H1 (cell line): ENCODE measurements around the gene CUL4A. TPM values are rescaled to one million over a fixed set of nuclear protein-coding genes. Genes with fewer than 3 reads are reported as not detected.

ENCODE experiments used
- CTCF ChIA-PET: fragments of 300-600 bp; sonication (Branson Sonifier 250); formaldehyde crosslinking; loops from one replicate; lab custom pipeline; 2021; ENCODE audit not compliant: partially characterized antibody; lab: Charles Lee
- POLR2A ChIA-PET: fragments of 300-600 bp; sonication (Branson Sonifier 250); formaldehyde crosslinking; loops from one replicate; lab custom pipeline; 2021; ENCODE audit warnings: inconsistent platforms; ENCODE audit not compliant: partially characterized antibody; lab: Charles Lee
- DNase-seq, 2 experiments: peaks; one replicate each; pipeline versions ENCODE4 v3.0.0 to v3.0.0-alpha.2; 2010 to 2022; ENCODE audit warnings: low spot score in 2 of 2, low read depth in 1 of 2, mixed read lengths in 1 of 2
- FAIRE-seq: peaks from 2 replicates; lab custom pipeline; 2011; peaks lifted over from hg19 to GRCh38; lab: Jason Lieb, UNC
- H2AFZ ChIP-seq: 2 replicates; pipeline ENCODE4 v1.8.1; 2012; ENCODE audit warnings: low read length, inconsistent platforms
- H2AK5ac ChIP-seq: 2 replicates; pipeline ENCODE4 v1.6.1; 2013; ENCODE audit warnings: low read depth, low read length
- H2BK120ac ChIP-seq: replicated peaks from 2 replicates; pipeline ENCODE3; 2013; ENCODE audit warnings: low read depth, low read length, inconsistent platforms
- H2BK12ac ChIP-seq: 2 replicates; pipeline ENCODE4 v1.6.1; 2013; ENCODE audit warnings: low read depth, low read length
- H2BK15ac ChIP-seq: 2 replicates; pipeline ENCODE4 v1.6.1; 2013; ENCODE audit warnings: low read length
- H2BK20ac ChIP-seq: 2 replicates; pipeline ENCODE4 v1.6.1; 2013; ENCODE audit warnings: low read length
- H2BK5ac ChIP-seq: 2 replicates; pipeline ENCODE4 v1.6.1; 2013; ENCODE audit warnings: low read depth, low read length
- H3K14ac ChIP-seq: 2 replicates; pipeline ENCODE4 v1.6.1; 2013; ENCODE audit warnings: inconsistent platforms; ENCODE audit not compliant: insufficient read length
- H3K18ac ChIP-seq: 2 replicates; pipeline ENCODE4 v1.6.1; 2013; ENCODE audit warnings: low read length; ENCODE audit errors: extremely low read depth
- H3K23ac ChIP-seq: 2 replicates; pipeline ENCODE4 v1.6.1; 2013; ENCODE audit warnings: inconsistent platforms; ENCODE audit not compliant: insufficient read length
- H3K23me2 ChIP-seq: 2 replicates; pipeline ENCODE4 v1.6.1; 2013; ENCODE audit warnings: low read depth, low read length
- H3K27ac ChIP-seq: 2 replicates; pipeline ENCODE4 v1.6.1; 2011; ENCODE audit warnings: low read depth, low read length, inconsistent platforms
- H3K27me3 ChIP-seq, 4 experiments: replicated peaks in 1 of 4; 1 replicate in 1 of 4; 2 replicates in 3 of 4; pipeline versions ENCODE4 v1.6.1 to v1.8.1; 2011 to 2013; ENCODE audit warnings: low read length in 3 of 4, mild to moderate bottlenecking in 3 of 4, inconsistent platforms in 2 of 4, mixed read lengths in 2 of 4, moderate library complexity in 1 of 4; ENCODE audit not compliant: control insufficient read depth in 3 of 4, insufficient read depth in 3 of 4; ENCODE audit errors: extremely low read depth in 1 of 4
- H3K36me3 ChIP-seq, 4 experiments: 2 replicates each; pipeline versions ENCODE4 v1.6.1 to v1.8.1; 2011 to 2013; ENCODE audit warnings: mild to moderate bottlenecking in 4 of 4, low read length in 3 of 4, moderate library complexity in 2 of 4, control low read depth in 1 of 4, inconsistent platforms in 1 of 4; ENCODE audit not compliant: insufficient read depth in 4 of 4, control insufficient read depth in 2 of 4
- H3K4ac ChIP-seq: replicated peaks from 2 replicates; pipeline ENCODE3; 2013; ENCODE audit warnings: low read length, low read depth, mixed read lengths, inconsistent platforms; ENCODE audit not compliant: insufficient read length
- H3K4me1 ChIP-seq, 4 experiments: replicated peaks in 1 of 4; 1 replicate in 1 of 4; 2 replicates in 3 of 4; pipeline versions ENCODE4 v1.6.1 to v1.8.1; 2011 to 2013; ENCODE audit warnings: low read length in 3 of 4, inconsistent platforms in 2 of 4, mixed read lengths in 1 of 4; ENCODE audit not compliant: insufficient read depth in 4 of 4, control insufficient read depth in 3 of 4
- H3K4me2 ChIP-seq, 2 experiments: 2 replicates each; pipeline versions ENCODE4 v1.6.1 to v1.8.1; 2011 to 2013; ENCODE audit warnings: low read depth in 2 of 2, low read length in 2 of 2, control low read depth in 1 of 2, inconsistent platforms in 1 of 2, mild to moderate bottlenecking in 1 of 2; ENCODE audit not compliant: insufficient read depth in 1 of 2
- H3K4me3 ChIP-seq, 4 experiments: fragments of 200-600, 300-600 bp in 1 of 4; sonication (generic), shearing (Covaris generic), sonication (Bioruptor Twin) in 1 of 4; 2 replicates each; pipeline versions ENCODE4 v1.5.1 to v1.8.1; 2011 to 2016; ENCODE audit warnings: low read length in 4 of 4, low read depth in 3 of 4, control low read depth in 2 of 4, inconsistent platforms in 2 of 4, mild to moderate bottlenecking in 2 of 4, mixed read lengths in 1 of 4, moderate library complexity in 1 of 4; ENCODE audit not compliant: insufficient read depth in 2 of 4; ENCODE audit errors: extremely low read depth in 1 of 4
- H3K56ac ChIP-seq: replicated peaks from 2 replicates; pipeline ENCODE3; 2013; ENCODE audit warnings: low read depth, mild to moderate bottlenecking, mixed read lengths, low read length, inconsistent platforms; ENCODE audit not compliant: insufficient read length
- H3K79me1 ChIP-seq: 2 replicates; pipeline ENCODE4 v1.6.1; 2013; ENCODE audit warnings: low read depth, low read length, control low read depth
- H3K79me2 ChIP-seq, 2 experiments: 2 replicates each; pipeline versions ENCODE4 v1.6.1 to v1.8.1; 2012 to 2013; ENCODE audit warnings: low read length in 2 of 2, mild to moderate bottlenecking in 2 of 2, inconsistent platforms in 1 of 2; ENCODE audit not compliant: insufficient read depth in 2 of 2, control insufficient read depth in 1 of 2
- H3K9ac ChIP-seq, 4 experiments: replicated peaks in 1 of 4; 1 replicate in 1 of 4; 2 replicates in 3 of 4; pipeline versions ENCODE4 v1.6.1 to v1.8.1; 2011 to 2013; ENCODE audit warnings: low read depth in 3 of 4, low read length in 3 of 4, control low read depth in 2 of 4, mild to moderate bottlenecking in 2 of 4, moderate library complexity in 2 of 4, inconsistent platforms in 1 of 4; ENCODE audit errors: extremely low read depth in 1 of 4
- H3K9me3 ChIP-seq, 2 experiments: 2 replicates each; pipeline versions ENCODE4 v1.6.1 to v1.8.1; 2012 to 2013; ENCODE audit warnings: mild to moderate bottlenecking in 2 of 2, moderate library complexity in 2 of 2, control low read depth in 1 of 2, inconsistent platforms in 1 of 2, low read depth in 1 of 2, low read length in 1 of 2, mixed read lengths in 1 of 2; ENCODE audit not compliant: insufficient read depth in 2 of 2
- H4K20me1 ChIP-seq, 2 experiments: replicated peaks in 1 of 2; 2 replicates each; pipeline versions ENCODE3 to v1.8.1; 2011 to 2013; ENCODE audit warnings: inconsistent platforms in 2 of 2, low read length in 2 of 2, mild to moderate bottlenecking in 1 of 2; ENCODE audit not compliant: insufficient read depth in 2 of 2, control insufficient read depth in 1 of 2
- H4K5ac ChIP-seq: 2 replicates; pipeline ENCODE4 v1.6.1; 2013; ENCODE audit warnings: low read length, low read depth, mixed read lengths, inconsistent platforms; ENCODE audit not compliant: insufficient read length
- H4K8ac ChIP-seq: 2 replicates; pipeline ENCODE4 v1.8.0; 2013; ENCODE audit warnings: mild to moderate bottlenecking, moderate library complexity, low read length, inconsistent platforms; ENCODE audit not compliant: insufficient read depth; ENCODE audit errors: extremely low read depth
- H4K91ac ChIP-seq: replicated peaks from 2 replicates; pipeline ENCODE3; 2013; ENCODE audit warnings: low read length, mixed read lengths, inconsistent platforms; ENCODE audit not compliant: insufficient read length
- CHD1 ChIP-seq: IDR thresholded peaks from 2 replicates; pipeline ENCODE4 v1.6.1; 2012; ENCODE audit warnings: low read depth, low read length, improper control_type of control experiment
- POU5F1 ChIP-seq: IDR thresholded peaks from 2 replicates; pipeline ENCODE4 v1.6.1; 2011; ENCODE audit warnings: low read depth, mild to moderate bottlenecking, low read length, moderate library complexity
- RBBP5 ChIP-seq: IDR thresholded peaks from 2 replicates; pipeline ENCODE4 v1.7.1; 2012; ENCODE audit warnings: low read depth, mild to moderate bottlenecking, inconsistent platforms, low read length, moderate library complexity, borderline replicate concordance
- WGBS, 2 experiments: shearing (Covaris generic) in 1 of 2; methylation state at CpG; one replicate each; pipeline versions ENCODE4 v1.1.6 to v1.1.7; 2013 to 2015; ENCODE audit warnings: low lambda C conversion rate in 2 of 2, mixed read lengths in 2 of 2, inconsistent platforms in 1 of 2, low coverage in 1 of 2, missing lambda C conversion rate in 1 of 2; ENCODE audit not compliant: insufficient replicate concordance in 2 of 2, insufficient coverage in 1 of 2, insufficient read length in 1 of 2; ENCODE audit errors: extremely low coverage in 1 of 2, missing lambda C conversion rate in 1 of 2; 5-methylcytosine and 5-hydroxymethylcytosine counted together
- polyA plus RNA-seq, 7 experiments: library from polyadenylated mRNA; depleted of rRNA in 3 of 7; stranded (reverse) in 5 of 7; unstranded in 2 of 7; fragments of >200 nt in 5 of 7; fragments of 200-250 nt in 2 of 7; gene quantifications; 1 replicate in 5 of 7; 2 replicates in 1 of 7; 4 replicates in 1 of 7; pipeline versions ENCODE4 v1.2.1 to v1.2.3, GENCODE V29; 2011 to 2013; ENCODE audit warnings: missing spikeins in 2 of 7, mixed read lengths in 2 of 7
- total RNA-seq: library from RNA; stranded (reverse); fragmentation: NEBNext Ultra II Directional; extraction: Animal tissue kit (Norgen Biotek cat#: 25700); gene quantifications from 2 replicates; pipeline ENCODE4 v1.2.1, GENCODE V29; 2021
- TF ChIP-seq, protein P1 (sequence below): IDR thresholded peaks from 2 replicates; pipeline ENCODE4 v1.6.1; 2012; ENCODE audit warnings: low read length, inconsistent platforms

The CUL4A gene
- total and polyA plus RNA-seq, 2 of the 8 experiments (the other 6 are each of a cell fraction or from before 2014, with no cell fraction given): 54.7 to 101 TPM

DNA sequence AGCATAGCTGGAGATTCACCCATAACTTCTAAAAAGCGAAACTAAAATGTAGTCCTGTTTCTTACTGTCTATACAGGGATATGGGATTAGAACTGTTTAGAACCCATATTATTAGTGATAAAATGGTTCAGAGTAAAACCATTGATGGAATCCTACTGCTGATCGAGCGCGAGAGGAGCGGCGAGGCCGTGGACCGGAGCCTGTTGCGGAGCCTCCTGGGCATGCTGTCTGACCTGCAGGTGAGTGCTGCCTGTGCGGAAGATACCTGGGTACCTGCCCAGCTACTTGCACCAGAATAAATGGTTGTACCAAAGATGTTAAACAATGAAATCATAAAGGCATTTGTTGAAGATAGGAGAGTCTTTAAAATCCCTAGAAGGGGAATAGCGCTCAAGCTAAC, 23.7 kb downstream of the CUL4A start:
- Histone ChIP-seq H3K18ac (no peak overlapping the region), H3K9me3 (no peaks in the 10 kb centered on the region), H3K56ac (no peak overlapping the region), H2AFZ (no peak overlapping the region), H3K79me2 (no peaks in the 10 kb centered on the region), H3K4me3 (no peak overlapping the region), H3K4me1 (no peaks in the 10 kb centered on the region), H3K23ac (no peak overlapping the region), H2BK20ac (no peak overlapping the region), H2AK5ac (no peak overlapping the region), H2BK15ac (no peak overlapping the region), H2BK12ac (no peak overlapping the region), H3K27me3 (no peaks in the 10 kb centered on the region), H3K36me3 (peaks cover 19 to 57% (median 32%) of the 10 kb centered on the region in 4 experiments), H3K27ac (no peak overlapping the region), H2BK120ac (no peak overlapping the region), H3K14ac (no peak overlapping the region), H4K8ac (no peak overlapping the region), H4K20me1 (peaks cover 6 to 11% of the 10 kb centered on the region in 2 experiments), H3K79me1 (no peaks in the 10 kb centered on the region), H3K23me2 (no peaks in the 10 kb centered on the region; the same call in 1 of the 2 replicates), H2BK5ac (no peak overlapping the region), H4K5ac (no peak overlapping the region), H4K91ac (no peak overlapping the region), H3K4me2 (no peak overlapping the region), H3K4ac (no peak overlapping the region), H3K9ac (no peak overlapping the region)
- no peak for DNase-seq
- no peak for FAIRE-seq
- CTCF ChIA-PET: interaction anchor here (0.8 kb wide), 1 partner anchor 21 kb away, joined by 3 read pairs; no protein-coding TSS in a partner anchor
- POLR2A ChIA-PET: interaction anchor here (0.7 to 1.2 kb wide), 6 partner anchors 9 to 23 kb away, joined by 3 to 5 read pairs (median 3); partner anchors contain the start of gene CUL4A
- TF ChIP-seq RBBP5: no peak
- TF ChIP-seq POU5F1: no peak
- TF ChIP-seq, protein P1, sequence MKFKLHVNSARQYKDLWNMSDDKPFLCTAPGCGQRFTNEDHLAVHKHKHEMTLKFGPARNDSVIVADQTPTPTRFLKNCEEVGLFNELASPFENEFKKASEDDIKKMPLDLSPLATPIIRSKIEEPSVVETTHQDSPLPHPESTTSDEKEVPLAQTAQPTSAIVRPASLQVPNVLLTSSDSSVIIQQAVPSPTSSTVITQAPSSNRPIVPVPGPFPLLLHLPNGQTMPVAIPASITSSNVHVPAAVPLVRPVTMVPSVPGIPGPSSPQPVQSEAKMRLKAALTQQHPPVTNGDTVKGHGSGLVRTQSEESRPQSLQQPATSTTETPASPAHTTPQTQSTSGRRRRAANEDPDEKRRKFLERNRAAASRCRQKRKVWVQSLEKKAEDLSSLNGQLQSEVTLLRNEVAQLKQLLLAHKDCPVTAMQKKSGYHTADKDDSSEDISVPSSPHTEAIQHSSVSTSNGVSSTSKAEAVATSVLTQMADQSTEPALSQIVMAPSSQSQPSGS: no peak
- TF ChIP-seq CHD1: no peak
- 94% methylated on average over 11 of the region's 11 CpGs; no CpG with 5 or more reads in 1 of the 2 experiments for WGBS, 2 experiments
